Keratinocyte (primary cell): Measurements from ENCODE around the gene ITGB4. TPM values are rescaled to one million over a fixed set of nuclear protein-coding genes. Genes with fewer than 3 reads are reported as not detected.

ENCODE experiments used
- DNase-seq: peaks from one replicate; pipeline ENCODE4 v3.0.0-alpha.2; 2011; ENCODE audit warnings: low read depth, missing footprints, low spot score
- FAIRE-seq: peaks from 2 replicates; lab custom pipeline; 2011; peaks lifted over from hg19 to GRCh38; lab: Jason Lieb, UNC
- H2AFZ ChIP-seq: 2 replicates; pipeline ENCODE4 v1.6.0; 2012; ENCODE audit warnings: low read length, control low read depth, inconsistent platforms; ENCODE audit not compliant: control insufficient read depth
- H3K27ac ChIP-seq: 2 replicates; pipeline ENCODE4 v1.5.1; 2011; ENCODE audit warnings: low read length; ENCODE audit not compliant: control insufficient read depth, insufficient read depth
- H3K27me3 ChIP-seq: 3 replicates; pipeline ENCODE4 v1.6.0; 2011; ENCODE audit warnings: low read length; ENCODE audit not compliant: control insufficient read depth, insufficient read depth; ENCODE audit errors: extremely low read depth
- H3K36me3 ChIP-seq, 2 experiments: 2 replicates in 1 of 2; 3 replicates in 1 of 2; pipeline ENCODE4 v1.5.1; 2011; ENCODE audit warnings: low read length in 2 of 2, mild to moderate bottlenecking in 1 of 2; ENCODE audit not compliant: control insufficient read depth in 2 of 2, insufficient read depth in 2 of 2; ENCODE audit errors: extremely low read depth in 1 of 2
- H3K4me1 ChIP-seq: 3 replicates; pipeline ENCODE4 v1.5.1; 2011; ENCODE audit warnings: low read length; ENCODE audit not compliant: control insufficient read depth, insufficient read depth; ENCODE audit errors: extremely low read depth
- H3K4me2 ChIP-seq: 3 replicates; pipeline ENCODE4 v1.6.0; 2011; ENCODE audit warnings: low read depth, low read length; ENCODE audit not compliant: control insufficient read depth, insufficient read depth; ENCODE audit errors: extremely low read depth
- H3K4me3 ChIP-seq, 3 experiments: fragments of 200-600 bp in 1 of 3; sonication (generic) in 1 of 3; 2 replicates in 2 of 3; 3 replicates in 1 of 3; pipeline ENCODE4 v1.5.1; 2011 to 2016; ENCODE audit warnings: low read length in 3 of 3, mild to moderate bottlenecking in 3 of 3, control low read depth in 2 of 3, inconsistent platforms in 1 of 3, low read depth in 1 of 3, mixed read lengths in 1 of 3, mixed run types in 1 of 3, moderate library complexity in 1 of 3; ENCODE audit not compliant: control insufficient read depth in 2 of 3, insufficient read depth in 2 of 3; ENCODE audit errors: extremely low read depth in 1 of 3
- H3K79me2 ChIP-seq: 2 replicates; pipeline ENCODE4 v1.6.0; 2012; ENCODE audit warnings: low read length; ENCODE audit not compliant: control insufficient read depth, insufficient read depth
- H3K9ac ChIP-seq: 3 replicates; pipeline ENCODE4 v1.6.0; 2011; ENCODE audit warnings: low read length; ENCODE audit not compliant: control insufficient read depth, insufficient read depth; ENCODE audit errors: extremely low read depth
- H3K9me1 ChIP-seq: 3 replicates; pipeline ENCODE4 v1.6.0; 2011; ENCODE audit warnings: low read length; ENCODE audit not compliant: control insufficient read depth, insufficient read depth; ENCODE audit errors: extremely low read depth
- H3K9me3 ChIP-seq: 2 replicates; pipeline ENCODE4 v1.5.1; 2012; ENCODE audit warnings: low read depth, low read length; ENCODE audit not compliant: control insufficient read depth
- H4K20me1 ChIP-seq: 3 replicates; pipeline ENCODE4 v1.6.0; 2011; ENCODE audit warnings: low read length; ENCODE audit not compliant: control insufficient read depth, insufficient read depth; ENCODE audit errors: extremely low read depth
- EZH2 ChIP-seq: IDR thresholded peaks from one replicate; pipeline ENCODE4 v1.6.1; 2012; ENCODE audit warnings: inconsistent platforms, mild to moderate bottlenecking, low read length, moderate library complexity
- dilution Hi-C: fragments of 300-500 bp; cut with MboI; formaldehyde crosslinking; loops from one replicate; pipeline ENCODE4 v1.7.0; 2020; ENCODE audit warnings: low sequenced_read_pairs; ENCODE audit not compliant: extremely low pct_ligation_motif_present
- polyA plus RNA-seq, 5 experiments: library from polyadenylated mRNA; depleted of rRNA in 3 of 5; stranded (reverse) in 3 of 5; stranded (forward) in 1 of 5; unstranded in 1 of 5; fragments of >200 nt; gene quantifications; 1 replicate in 1 of 5; 2 replicates in 3 of 5; 3 replicates in 1 of 5; pipeline versions ENCODE4 v1.2.1 to v1.2.3, GENCODE V29; 2011 to 2012; ENCODE audit warnings: missing spikeins in 2 of 5, low read depth in 1 of 5, low replicate concordance in 1 of 5
- TF ChIP-seq, protein P1 (sequence below), 3 experiments: IDR thresholded peaks in 1 of 3; conservative IDR thresholded peaks in 1 of 3; optimal IDR thresholded peaks in 1 of 3; 2 replicates in 2 of 3; 3 replicates in 1 of 3; pipeline versions ENCODE3 to v1.5.1; 2011; ENCODE audit warnings: low read length in 3 of 3, mild to moderate bottlenecking in 3 of 3, moderate library complexity in 2 of 3, control low read depth in 1 of 3, inconsistent platforms in 1 of 3; ENCODE audit not compliant: insufficient read depth in 2 of 3; ENCODE audit errors: extremely low read depth in 1 of 3

The ITGB4 gene
- polyA plus RNA-seq, 1 donor (not counting 4 experiments of a cell fraction or from before 2014, with no cell fraction given) = 761 TPM

DNA sequence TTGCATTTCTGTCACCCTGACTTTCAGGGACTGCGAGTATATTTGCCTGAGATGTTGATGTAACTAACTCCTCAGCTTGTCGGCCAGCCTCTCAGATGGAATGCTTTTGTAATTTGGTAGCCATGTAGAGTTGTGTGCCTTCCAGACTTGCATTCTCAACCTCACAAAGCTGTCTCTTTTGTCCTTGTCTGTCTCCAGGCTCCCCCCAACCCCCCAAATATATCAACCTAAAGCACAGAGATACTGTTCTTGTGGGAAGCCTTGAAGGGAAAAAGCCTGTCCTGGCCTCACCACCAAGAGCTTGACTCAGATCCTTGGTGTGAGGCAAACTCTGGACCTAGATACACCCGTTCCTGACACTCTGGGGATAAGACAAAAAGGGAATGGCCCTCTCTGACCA, 35.8 kb upstream of the ITGB4 start:
- Histone ChIP-seq H3K4me1 (peaks cover 87% of the 10 kb centered on the region), H3K9me1 (no peaks in the 10 kb centered on the region), H4K20me1 (no peaks in the 10 kb centered on the region), H3K9me3 (no peaks in the 10 kb centered on the region), H3K4me3 (peak overlapping the region; percentile 18 to 63 (median 54)), H3K79me2 (peaks cover 41% of the 10 kb centered on the region), H2AFZ (no peak overlapping the region), H3K36me3 (peaks cover 2 to 19% of the 10 kb centered on the region in 2 experiments), H3K4me2 (peak overlapping the region; percentile 85), H3K27ac (peak overlapping the region; percentile 99), H3K9ac (peak overlapping the region; percentile 90), H3K27me3 (no peaks in the 10 kb centered on the region)
- FAIRE-seq = no peak
- dilution Hi-C loops = no loop called here
- TF ChIP-seq, protein P1, sequence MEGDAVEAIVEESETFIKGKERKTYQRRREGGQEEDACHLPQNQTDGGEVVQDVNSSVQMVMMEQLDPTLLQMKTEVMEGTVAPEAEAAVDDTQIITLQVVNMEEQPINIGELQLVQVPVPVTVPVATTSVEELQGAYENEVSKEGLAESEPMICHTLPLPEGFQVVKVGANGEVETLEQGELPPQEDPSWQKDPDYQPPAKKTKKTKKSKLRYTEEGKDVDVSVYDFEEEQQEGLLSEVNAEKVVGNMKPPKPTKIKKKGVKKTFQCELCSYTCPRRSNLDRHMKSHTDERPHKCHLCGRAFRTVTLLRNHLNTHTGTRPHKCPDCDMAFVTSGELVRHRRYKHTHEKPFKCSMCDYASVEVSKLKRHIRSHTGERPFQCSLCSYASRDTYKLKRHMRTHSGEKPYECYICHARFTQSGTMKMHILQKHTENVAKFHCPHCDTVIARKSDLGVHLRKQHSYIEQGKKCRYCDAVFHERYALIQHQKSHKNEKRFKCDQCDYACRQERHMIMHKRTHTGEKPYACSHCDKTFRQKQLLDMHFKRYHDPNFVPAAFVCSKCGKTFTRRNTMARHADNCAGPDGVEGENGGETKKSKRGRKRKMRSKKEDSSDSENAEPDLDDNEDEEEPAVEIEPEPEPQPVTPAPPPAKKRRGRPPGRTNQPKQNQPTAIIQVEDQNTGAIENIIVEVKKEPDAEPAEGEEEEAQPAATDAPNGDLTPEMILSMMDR (optimal IDR thresholded peaks at IDR 0.05 in 1 of 3, IDR thresholded peaks at IDR 0.05 in 1 of 3, conservative IDR thresholded peaks at IDR 0.05 in 1 of 3; ENCODE audit: extremely low read depth in 1 of 3, insufficient read depth in 2 of 3, low read length in 3 of 3) = no peak
- TF ChIP-seq EZH2 = no peak
- no peak for DNase-seq

DNA sequence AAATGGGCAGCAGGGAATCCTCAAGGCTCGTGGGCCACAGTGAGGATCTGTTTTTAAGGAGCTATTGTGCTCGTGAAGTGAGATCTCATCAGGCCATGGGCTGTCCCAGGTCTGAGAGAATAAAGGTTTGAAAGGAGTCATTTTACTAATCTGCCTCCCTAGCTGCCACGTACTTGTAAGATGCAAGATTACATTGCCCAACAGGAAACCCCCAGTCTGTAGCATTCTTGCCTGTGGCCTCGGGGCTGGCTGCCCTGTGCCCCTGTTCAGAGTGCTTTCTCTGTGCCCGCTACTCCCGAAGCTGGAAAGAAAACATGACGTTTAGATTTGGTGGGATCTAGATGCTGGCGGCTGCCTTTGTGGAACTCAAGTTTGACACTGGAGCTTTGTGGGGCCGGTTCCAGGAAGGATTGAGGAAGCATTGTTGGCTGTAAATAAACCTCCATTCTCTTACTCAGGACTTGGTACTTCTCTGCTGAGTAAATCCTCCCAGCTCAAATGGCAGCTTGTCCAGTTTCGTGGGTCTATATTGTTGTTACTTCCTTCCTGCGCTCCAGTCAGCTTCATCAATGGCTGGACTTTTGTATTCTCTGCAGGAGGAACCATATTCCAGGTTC, 32.9 kb upstream of the ITGB4 start:
- no peaks in the 10 kb centered on the region for H3K27me3 ChIP-seq
- H3K4me2 ChIP-seq = peak overlapping the region; percentile 73
- FAIRE-seq = peak; percentile 75
- peaks cover 38% of the 10 kb centered on the region for H3K79me2 ChIP-seq
- peak overlapping the region in 2 of 3 experiments; percentile 40 for H3K4me3 ChIP-seq
- DNase-seq = no peak
- dilution Hi-C loops = no loop called here
- H3K9me1 ChIP-seq = no peaks in the 10 kb centered on the region
- peak overlapping the region; percentile 90 for H3K9ac ChIP-seq
- H3K27ac ChIP-seq = peak overlapping the region; percentile 99
- peaks cover 99% of the 10 kb centered on the region for H3K4me1 ChIP-seq
- no peaks in the 10 kb centered on the region for H3K9me3 ChIP-seq
- H4K20me1 ChIP-seq = no peaks in the 10 kb centered on the region
- no peak for TF ChIP-seq EZH2
- TF ChIP-seq, protein P1 (optimal IDR thresholded peaks at IDR 0.05 in 1 of 3, IDR thresholded peaks at IDR 0.05 in 1 of 3, conservative IDR thresholded peaks at IDR 0.05 in 1 of 3; ENCODE audit: extremely low read depth in 1 of 3, insufficient read depth in 2 of 3, low read length in 3 of 3) = no peak
- no peak overlapping the region for H2AFZ ChIP-seq
- H3K36me3 ChIP-seq = peaks cover 6 to 26% of the 10 kb centered on the region in 2 experiments
